Measurements from ENCODE around the gene LOXL1. TPM values are rescaled to one million over a fixed set of nuclear protein-coding genes. Genes with fewer than 3 reads are reported as not detected.
A peak's percentile ranks its signal among the peaks of the same experiment; 100 is the strongest.

LOXL1 gene
- total and polyA plus RNA-seq, 2 of the 13 experiments (the other 11 are each of a cell fraction or from before 2014, with no cell fraction given) = 0.51 to 1.3 TPM

DNA sequence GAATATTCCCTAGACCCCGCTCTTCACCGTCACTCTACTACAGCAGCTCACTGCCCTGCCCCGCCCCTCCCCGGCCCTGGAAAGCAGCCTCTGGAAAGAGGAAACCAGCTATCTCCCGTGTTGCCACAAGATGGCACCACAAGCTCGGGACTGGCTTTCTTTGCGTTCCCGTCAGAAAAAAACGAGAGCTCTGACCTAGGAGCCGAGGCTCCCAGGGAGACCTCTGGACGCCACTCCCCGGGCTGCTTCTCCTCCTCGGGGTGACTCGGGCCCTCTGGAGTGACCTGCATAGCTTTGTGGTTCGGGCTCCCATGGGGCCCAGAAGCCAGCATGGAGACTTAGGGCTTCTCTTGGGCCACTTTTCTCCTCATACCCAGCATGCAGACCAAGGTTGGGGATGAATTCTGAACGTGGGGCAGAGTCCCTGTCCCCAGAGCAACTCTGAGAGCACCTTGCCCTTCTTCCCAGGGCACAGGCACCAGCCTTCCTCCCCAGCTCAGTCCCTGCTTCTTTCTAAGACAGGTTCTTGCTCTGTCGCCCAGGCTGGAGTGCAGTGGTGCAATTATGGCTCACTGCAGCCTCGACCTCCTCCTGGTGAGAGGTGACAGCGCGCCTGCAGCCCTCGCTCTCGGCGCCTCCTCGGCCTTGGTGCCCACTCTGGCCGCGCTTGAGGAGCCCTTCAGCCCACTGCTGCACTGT is 46.9 kb downstream of the LOXL1 start (continued):
- TF ChIP-seq MYPOP (CRISPR knock-in tag; IDR thresholded peaks at IDR 0.05) = no peak
- TF ChIP-seq PREB (CRISPR knock-in tag; IDR thresholded peaks at IDR 0.05) = no peak
- TF ChIP-seq ATF1 (CRISPR knock-in tag; IDR thresholded peaks at IDR 0.05) = no peak
- TF ChIP-seq ZFX (CRISPR knock-in tag; IDR thresholded peaks at IDR 0.05; ENCODE audit: low read depth) = no peak
- no peak for TF ChIP-seq ZNF329 (CRISPR knock-in tag; IDR thresholded peaks at IDR 0.05; ENCODE audit: low read depth)
- TF ChIP-seq ARNT (IDR thresholded peaks at IDR 0.05) = no peak
- TF ChIP-seq ZNF282 (IDR thresholded peaks at IDR 0.05; ENCODE audit: partially characterized antibody) = no peak
- TF ChIP-seq ZNF841 (CRISPR knock-in tag; IDR thresholded peaks at IDR 0.05; ENCODE audit: borderline replicate concordance) = no peak
- no peak for TF ChIP-seq KLF9 (CRISPR knock-in tag; IDR thresholded peaks at IDR 0.05; ENCODE audit: low read depth)
- TF ChIP-seq ZNF790 (CRISPR knock-in tag; IDR thresholded peaks at IDR 0.05; ENCODE audit: borderline replicate concordance) = no peak
- TF ChIP-seq, protein P1, sequence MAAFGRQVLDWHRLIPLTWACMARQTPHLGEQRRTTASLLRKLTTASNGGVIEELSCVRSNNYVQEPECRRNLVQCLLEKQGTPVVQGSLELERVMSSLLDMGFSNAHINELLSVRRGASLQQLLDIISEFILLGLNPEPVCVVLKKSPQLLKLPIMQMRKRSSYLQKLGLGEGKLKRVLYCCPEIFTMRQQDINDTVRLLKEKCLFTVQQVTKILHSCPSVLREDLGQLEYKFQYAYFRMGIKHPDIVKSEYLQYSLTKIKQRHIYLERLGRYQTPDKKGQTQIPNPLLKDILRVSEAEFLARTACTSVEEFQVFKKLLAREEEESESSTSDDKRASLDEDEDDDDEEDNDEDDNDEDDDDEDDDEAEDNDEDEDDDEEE (CRISPR knock-in tag; IDR thresholded peaks at IDR 0.05) = no peak
- TF ChIP-seq, protein P2, sequence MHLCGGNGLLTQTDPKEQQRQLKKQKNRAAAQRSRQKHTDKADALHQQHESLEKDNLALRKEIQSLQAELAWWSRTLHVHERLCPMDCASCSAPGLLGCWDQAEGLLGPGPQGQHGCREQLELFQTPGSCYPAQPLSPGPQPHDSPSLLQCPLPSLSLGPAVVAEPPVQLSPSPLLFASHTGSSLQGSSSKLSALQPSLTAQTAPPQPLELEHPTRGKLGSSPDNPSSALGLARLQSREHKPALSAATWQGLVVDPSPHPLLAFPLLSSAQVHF (CRISPR knock-in tag; IDR thresholded peaks at IDR 0.05) = no peak
- TF ChIP-seq ZHX1 (CRISPR knock-in tag; IDR thresholded peaks at IDR 0.05; ENCODE audit: low read depth) = no peak
- no peak for TF ChIP-seq ISL2 (CRISPR knock-in tag; IDR thresholded peaks at IDR 0.05)
- TF ChIP-seq ZNF777 (CRISPR knock-in tag; IDR thresholded peaks at IDR 0.05) = peak; percentile 65; the same call in 1 of the 2 replicates
- TF ChIP-seq CEBPB (IDR thresholded peaks at IDR 0.05; ENCODE audit: borderline replicate concordance, low read depth, low read length) = no peak
- TF ChIP-seq CBFB (CRISPR knock-in tag; IDR thresholded peaks at IDR 0.05) = no peak
- no peak for TF ChIP-seq CCDC6 (CRISPR knock-in tag; IDR thresholded peaks at IDR 0.05)
- no peak for TF ChIP-seq ZNF672 (CRISPR knock-in tag; IDR thresholded peaks at IDR 0.05)
- TF ChIP-seq ZNF687 (CRISPR knock-in tag; IDR thresholded peaks at IDR 0.05) = peak; percentile 46; the same call in 1 of the 2 replicates
